IMR-90 (cell line): ENCODE results near the gene UNC5A. TPM values are rescaled to one million over a fixed set of nuclear protein-coding genes. Genes with fewer than 3 reads are reported as not detected.

Source experiments
- ATAC-seq: fragments of 200-7000 bp; cut with Tn5 transposase; 2 replicates; pipeline ENCODE4 v1.9.1; 2020; ENCODE audit warnings: low read depth, mild to moderate bottlenecking, moderate library complexity
- BruUV-seq: library from RNA; stranded (reverse); fragments of 400-500 nt; replicated peaks from 2 replicates; lab custom pipeline; 2021; lab: Mats Ljungman, UMichigan
- CTCF ChIA-PET: fragments of 300-600 bp; formaldehyde crosslinking; extraction: SDS; loops from one replicate; lab custom pipeline; 2021; ENCODE audit warnings: antibody characterized with exemption; lab: Yijun Ruan, JAX
- POLR2A ChIA-PET: fragments of 300-600 bp; sonication (Branson Sonifier 250); formaldehyde crosslinking; loops from one replicate; lab custom pipeline; 2022; ENCODE audit warnings: antibody characterized with exemption; ENCODE audit not compliant: unreplicated experiment; lab: Charles Lee
- DNase-seq: peaks from one replicate; pipeline ENCODE4 v3.0.0; 2013
- H2AFZ ChIP-seq: replicated peaks from 2 replicates; pipeline ENCODE3; 2013; ENCODE audit warnings: low read length, mild to moderate bottlenecking; ENCODE audit not compliant: poor library complexity
- H2AK5ac ChIP-seq: 2 replicates; pipeline ENCODE4 v1.6.1; 2013; ENCODE audit warnings: low read depth, low read length, inconsistent platforms
- H2AK9ac ChIP-seq: replicated peaks from 2 replicates; pipeline ENCODE3; 2013; ENCODE audit warnings: mild to moderate bottlenecking, low read depth, low read length, moderate library complexity; ENCODE audit not compliant: poor library complexity
- H2BK120ac ChIP-seq: 2 replicates; pipeline ENCODE4 v1.6.1; 2013; ENCODE audit warnings: low read depth, low read length, inconsistent platforms
- H2BK15ac ChIP-seq: 3 replicates; pipeline ENCODE4 v1.6.1; 2013; ENCODE audit warnings: low read depth, low read length, inconsistent platforms
- H2BK20ac ChIP-seq: 2 replicates; pipeline ENCODE4 v1.6.1; 2013; ENCODE audit warnings: low read depth, mild to moderate bottlenecking, inconsistent platforms, low read length, moderate library complexity
- H2BK5ac ChIP-seq: 2 replicates; pipeline ENCODE4 v1.6.1; 2013; ENCODE audit warnings: mild to moderate bottlenecking, low read depth, low read length, inconsistent platforms; ENCODE audit not compliant: poor library complexity, severe bottlenecking
- H3K14ac ChIP-seq: replicated peaks from 2 replicates; pipeline ENCODE4 v1.6.1; 2013; ENCODE audit warnings: low read depth, low read length, inconsistent platforms
- H3K18ac ChIP-seq: 2 replicates; pipeline ENCODE4 v1.6.1; 2013; ENCODE audit warnings: low read depth, low read length, control low read depth
- H3K23ac ChIP-seq: 2 replicates; pipeline ENCODE4 v1.6.1; 2013; ENCODE audit warnings: low read depth, low read length, inconsistent platforms
- H3K27ac ChIP-seq: 2 replicates; pipeline ENCODE4 v1.5.1; 2013; ENCODE audit warnings: mild to moderate bottlenecking, control low read depth, low read length; ENCODE audit not compliant: insufficient read depth
- H3K27me3 ChIP-seq: 2 replicates; pipeline ENCODE4 v1.6.1; 2013; ENCODE audit warnings: low read length; ENCODE audit not compliant: control insufficient read depth, insufficient read depth
- H3K36me3 ChIP-seq: 2 replicates; pipeline ENCODE4 v1.6.1; 2013; ENCODE audit warnings: low read length, mixed read lengths; ENCODE audit not compliant: control insufficient read depth, insufficient read depth
- H3K4ac ChIP-seq: 2 replicates; pipeline ENCODE4 v1.6.1; 2013; ENCODE audit warnings: low read depth, low read length, inconsistent platforms
- H3K4me1 ChIP-seq: 2 replicates; pipeline ENCODE4 v1.6.1; 2013; ENCODE audit warnings: low read length, mixed read lengths; ENCODE audit not compliant: control insufficient read depth, insufficient read depth
- H3K4me2 ChIP-seq: 2 replicates; pipeline ENCODE4 v1.6.1; 2013; ENCODE audit warnings: low read depth, mild to moderate bottlenecking, control low read depth, low read length, moderate library complexity
- H3K4me3 ChIP-seq: 2 replicates; pipeline ENCODE4 v1.5.1; 2013; ENCODE audit warnings: low read depth, mild to moderate bottlenecking, control low read depth, low read length, moderate library complexity; ENCODE audit not compliant: insufficient read depth
- H3K56ac ChIP-seq: 2 replicates; pipeline ENCODE4 v1.6.1; 2013; ENCODE audit warnings: low read length, inconsistent platforms; ENCODE audit not compliant: insufficient read depth; ENCODE audit errors: extremely low read depth
- H3K79me1 ChIP-seq, 2 experiments: 2 replicates each; pipeline ENCODE4 v1.6.1; 2013; ENCODE audit warnings: low read length in 2 of 2, inconsistent platforms in 1 of 2, low read depth in 1 of 2
- H3K9ac ChIP-seq: 2 replicates; pipeline ENCODE4 v1.6.1; 2013; ENCODE audit warnings: low read depth, low read length, control low read depth
- H3K9me1 ChIP-seq: 2 replicates; pipeline ENCODE4 v1.6.1; 2013; ENCODE audit warnings: low read length, inconsistent platforms; ENCODE audit not compliant: insufficient read depth
- H3K9me3 ChIP-seq: 2 replicates; pipeline ENCODE4 v1.6.1; 2013; ENCODE audit warnings: low read length; ENCODE audit not compliant: control insufficient read depth, insufficient read depth
- H4K20me1 ChIP-seq: 2 replicates; pipeline ENCODE4 v1.6.1; 2013; ENCODE audit warnings: low read length, inconsistent platforms; ENCODE audit not compliant: insufficient read depth
- H4K5ac ChIP-seq: 2 replicates; pipeline ENCODE4 v1.6.1; 2013; ENCODE audit warnings: mild to moderate bottlenecking, low read depth, low read length, control low read depth
- H4K8ac ChIP-seq, 2 experiments: 2 replicates each; pipeline ENCODE4 v1.6.1; 2013; ENCODE audit warnings: low read depth in 2 of 2, low read length in 2 of 2, control low read depth in 1 of 2, inconsistent platforms in 1 of 2
- H4K91ac ChIP-seq: 2 replicates; pipeline ENCODE4 v1.6.1; 2013; ENCODE audit warnings: low read depth, low read length, inconsistent platforms; ENCODE audit not compliant: insufficient read depth
- CEBPB ChIP-seq: IDR thresholded peaks from 2 replicates; pipeline ENCODE4 v1.6.1; 2012; ENCODE audit warnings: low read depth, low read length, improper control_type of control experiment
- FOS ChIP-seq: fragments of 150-350 bp; IDR thresholded peaks from 2 replicates; pipeline ENCODE4 v1.6.1; 2016; ENCODE audit warnings: low read depth, low read length
- RCOR1 ChIP-seq: IDR thresholded peaks from 2 replicates; pipeline ENCODE4 v1.6.1; 2012; ENCODE audit warnings: mild to moderate bottlenecking, low read length, improper control_type of control experiment; ENCODE audit not compliant: insufficient replicate concordance
- SMC3 ChIP-seq: fragments of 150-350 bp; IDR thresholded peaks from 2 replicates; pipeline ENCODE4 v1.6.1; 2016; ENCODE audit warnings: low read depth, mild to moderate bottlenecking, antibody characterized with exemption, low read length, moderate library complexity
- WGBS, 2 experiments: methylation state at CpG; one replicate each; pipeline versions ENCODE4 v1.1.5 to v1.1.7; 2013; ENCODE audit warnings: missing lambda C conversion rate in 2 of 2; ENCODE audit not compliant: insufficient read length in 1 of 2; ENCODE audit errors: extremely low coverage in 2 of 2; 5-methylcytosine and 5-hydroxymethylcytosine counted together
- dilution Hi-C: fragments of 300-500 bp; cut with HindIII; formaldehyde crosslinking; loops from one replicate; pipeline ENCODE4 v1.14.3; 2018; ENCODE audit warnings: low sequenced_read_pairs; ENCODE audit not compliant: unreplicated experiment
- in situ Hi-C: fragments of 300-500 bp; cut with MboI; formaldehyde crosslinking; loops from 3 replicates; pipeline ENCODE4 v1.14.3; 2019; ENCODE audit warnings: low sequenced_read_pairs, inconsistent platforms, mixed read lengths
- intact Hi-C: fragments of 100-400 bp; cut with micrococcal nuclease; formaldehyde crosslinking; loops from 2 replicates; pipeline ENCODE4 v1.10.0; 2022
- polyA plus RNA-seq, 3 experiments: library from polyadenylated mRNA; depleted of rRNA; stranded (reverse); fragments of >200 nt; gene quantifications; 2 replicates each; pipeline ENCODE4 v1.2.3, GENCODE V29; 2012; ENCODE audit warnings: low replicate concordance in 1 of 3
- total RNA-seq: library from RNA; depleted of rRNA; stranded (reverse); fragments of >200 nt; gene quantifications from 2 replicates; pipeline ENCODE4 v1.2.3, GENCODE V29; 2012
- TF ChIP-seq, protein P1 (sequence below): conservative IDR thresholded peaks from 2 replicates; pipeline ENCODE4 v1.5.1; 2012; ENCODE audit warnings: mild to moderate bottlenecking, low read depth, low read length, improper control_type of control experiment
- TF ChIP-seq, protein P2 (sequence below): fragments of 150-350 bp; IDR thresholded peaks from 2 replicates; pipeline ENCODE4 v1.6.1; 2017; ENCODE audit warnings: mild to moderate bottlenecking, antibody characterized with exemption, low read length, low read depth

The UNC5A gene
- total and polyA plus RNA-seq, 2 of the 4 experiments (the other 2 are of a cell fraction), result not detected

DNA sequence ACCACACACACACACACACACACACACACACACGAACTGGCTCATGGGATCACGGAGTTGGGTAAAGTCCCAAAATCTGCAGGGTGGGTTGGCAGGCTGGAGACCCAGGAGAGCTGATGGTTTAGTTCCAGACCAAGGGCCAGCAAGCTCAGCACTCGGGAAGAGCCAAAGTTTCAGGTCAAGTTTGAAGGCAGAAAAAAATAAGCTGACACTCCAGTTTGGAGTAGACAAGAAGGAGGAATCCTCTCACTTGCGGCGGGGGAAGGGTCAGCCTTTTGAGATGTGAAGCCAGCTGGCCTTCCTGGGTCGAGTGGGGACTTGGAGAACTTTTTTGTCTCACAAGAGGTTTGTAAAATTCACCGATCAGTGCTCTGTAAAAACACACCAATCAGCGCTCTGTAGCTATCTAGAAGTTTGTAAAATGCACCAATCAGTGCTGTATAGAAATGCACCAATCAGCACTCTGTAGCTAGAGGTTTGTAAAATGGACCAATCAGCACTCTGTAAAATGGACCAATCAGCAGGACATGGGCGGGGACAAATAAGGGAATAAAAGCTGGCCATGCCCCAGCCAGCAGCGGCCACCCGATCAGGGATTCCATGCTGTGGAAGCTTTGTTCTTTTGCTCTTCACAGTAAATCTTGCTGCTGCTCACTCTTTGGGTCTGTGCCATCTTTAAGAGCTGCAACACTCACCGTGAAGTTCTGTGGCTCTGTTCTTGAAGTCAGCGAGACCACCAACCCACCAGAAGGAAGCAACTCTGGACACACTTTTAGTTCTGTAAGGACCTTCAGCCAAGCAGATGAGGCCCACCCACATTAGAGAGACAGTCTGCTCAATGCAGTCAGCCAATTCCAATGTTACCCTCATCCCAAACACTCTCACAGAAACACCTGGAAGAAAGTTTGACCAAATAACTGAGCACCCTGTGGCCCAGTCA is 37.8 kb upstream of the UNC5A start (continued):
- TF ChIP-seq, protein P1, sequence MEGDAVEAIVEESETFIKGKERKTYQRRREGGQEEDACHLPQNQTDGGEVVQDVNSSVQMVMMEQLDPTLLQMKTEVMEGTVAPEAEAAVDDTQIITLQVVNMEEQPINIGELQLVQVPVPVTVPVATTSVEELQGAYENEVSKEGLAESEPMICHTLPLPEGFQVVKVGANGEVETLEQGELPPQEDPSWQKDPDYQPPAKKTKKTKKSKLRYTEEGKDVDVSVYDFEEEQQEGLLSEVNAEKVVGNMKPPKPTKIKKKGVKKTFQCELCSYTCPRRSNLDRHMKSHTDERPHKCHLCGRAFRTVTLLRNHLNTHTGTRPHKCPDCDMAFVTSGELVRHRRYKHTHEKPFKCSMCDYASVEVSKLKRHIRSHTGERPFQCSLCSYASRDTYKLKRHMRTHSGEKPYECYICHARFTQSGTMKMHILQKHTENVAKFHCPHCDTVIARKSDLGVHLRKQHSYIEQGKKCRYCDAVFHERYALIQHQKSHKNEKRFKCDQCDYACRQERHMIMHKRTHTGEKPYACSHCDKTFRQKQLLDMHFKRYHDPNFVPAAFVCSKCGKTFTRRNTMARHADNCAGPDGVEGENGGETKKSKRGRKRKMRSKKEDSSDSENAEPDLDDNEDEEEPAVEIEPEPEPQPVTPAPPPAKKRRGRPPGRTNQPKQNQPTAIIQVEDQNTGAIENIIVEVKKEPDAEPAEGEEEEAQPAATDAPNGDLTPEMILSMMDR, result no peak

DNA sequence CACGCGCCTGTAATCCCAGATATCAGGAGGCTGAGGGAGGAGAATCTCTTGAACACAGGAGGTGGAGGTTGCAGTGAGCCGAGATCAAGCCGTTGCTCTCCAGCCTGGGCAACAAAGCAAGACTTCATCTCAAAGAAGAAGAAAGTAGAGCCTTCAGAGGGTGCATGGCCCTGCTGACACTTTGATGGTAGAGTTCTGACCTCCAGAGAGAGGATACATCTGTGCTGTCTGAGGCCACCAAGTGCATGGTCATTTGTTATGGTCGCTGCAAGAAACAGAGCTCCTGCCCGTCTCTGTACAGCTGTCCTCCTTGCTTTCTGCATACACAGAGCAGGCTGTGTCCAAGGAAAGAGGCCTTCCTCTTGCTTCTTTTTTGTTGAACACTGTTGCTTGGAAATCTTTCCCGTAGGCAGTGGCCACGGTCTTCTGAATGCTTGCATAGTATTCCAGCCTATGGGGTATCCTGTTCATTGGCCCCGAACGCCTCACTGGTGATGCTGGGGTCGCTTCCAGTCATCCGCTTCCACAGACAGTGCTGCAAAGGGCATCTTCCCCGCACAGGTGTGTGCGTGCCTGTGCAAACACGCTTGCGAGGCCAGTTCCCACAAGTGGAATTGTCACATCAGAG is 36.8 kb upstream of the UNC5A start:
- Histone ChIP-seq H3K79me1 (no peaks in the 10 kb centered on the region), H2BK15ac (no peak overlapping the region), H2AK5ac (no peak overlapping the region), H3K36me3 (no peaks in the 10 kb centered on the region), H4K20me1 (no peaks in the 10 kb centered on the region), H3K27ac (no peak overlapping the region), H2BK5ac (no peak overlapping the region), H4K8ac (no peak overlapping the region), H3K4me3 (no peak overlapping the region), H2BK120ac (no peak overlapping the region), H3K18ac (no peak overlapping the region), H3K9ac (no peak overlapping the region), H3K23ac (no peak overlapping the region), H2AFZ (no peak overlapping the region), H2BK20ac (no peak overlapping the region), H3K27me3 (peaks cover 29% of the 10 kb centered on the region), H4K5ac (no peak overlapping the region), H3K4me2 (no peak overlapping the region), H3K4me1 (no peaks in the 10 kb centered on the region), H4K91ac (no peak overlapping the region), H3K14ac (no peak overlapping the region), H3K9me3 (0 out of 2 replicates have a peak, but pooled peaks cover 2% of the 10 kb centered on the region), H3K4ac (no peak overlapping the region), H3K9me1 (no peaks in the 10 kb centered on the region), H2AK9ac (no peak overlapping the region), H3K56ac (no peak overlapping the region)
- ChIA-PET CTCF (no interaction called here), POLR2A (no interaction called here)
- DNase-seq, result no peak
- no peak for TF ChIP-seq FOS
- TF ChIP-seq, protein P2, sequence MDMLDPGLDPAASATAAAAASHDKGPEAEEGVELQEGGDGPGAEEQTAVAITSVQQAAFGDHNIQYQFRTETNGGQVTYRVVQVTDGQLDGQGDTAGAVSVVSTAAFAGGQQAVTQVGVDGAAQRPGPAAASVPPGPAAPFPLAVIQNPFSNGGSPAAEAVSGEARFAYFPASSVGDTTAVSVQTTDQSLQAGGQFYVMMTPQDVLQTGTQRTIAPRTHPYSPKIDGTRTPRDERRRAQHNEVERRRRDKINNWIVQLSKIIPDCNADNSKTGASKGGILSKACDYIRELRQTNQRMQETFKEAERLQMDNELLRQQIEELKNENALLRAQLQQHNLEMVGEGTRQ, result no peak
- no peak for TF ChIP-seq RCOR1
- TF ChIP-seq CEBPB, result no peak
- TF ChIP-seq, protein P1, result no peak
- TF ChIP-seq SMC3, result no peak
- intact Hi-C loops (no loop called here), dilution Hi-C loops (no loop called here), in situ Hi-C loops (no loop called here)
- 80% methylated on average over 11 of the region's 16 CpGs; no CpG with 5 or more reads in 1 of the 2 experiments for WGBS, 2 experiments
- no peak for ATAC-seq
- BruUV-seq, result no TSS peak
